ENCODE measurements around the gene CARD9.

- TF ChIP-seq CTCF (IDR thresholded peaks at IDR 0.05) (no peak), POLR2A (IDR thresholded peaks at IDR 0.05) (no peak)
Observed at GRCh38 chr9:136365775-136366222, 7.7 kb downstream of the CARD9 start.

Measured in thyroid gland (tissue), 4 donors.